Stimulated activated effector memory CD8-positive, alpha-beta T cell treated with anti-CD3 and anti-CD28 coated beads, Interleukin-12 subunit alpha, Interleukin-12 subunit beta, amount 100 ng/mL, for 72 hours (primary cell): ENCODE data around the gene LLPH.

Source experiments
- ATAC-seq: fragments of 150-1000 bp; cut with Tn5 transposase; 2 replicates; pipeline ENCODE4 v1.10.0; 2021
- DNase-seq, 2 donors: peaks; one replicate each; pipeline ENCODE4 v3.0.0; 2021 to 2022; ENCODE audit warnings: low spot score in 2 of 2
- H3K27ac Mint-ChIP-seq: one replicate; pipeline ENCODE4 v1.8.0; 2022; ENCODE audit warnings: mild to moderate bottlenecking, mixed read lengths
- H3K36me3 Mint-ChIP-seq: one replicate; pipeline ENCODE4 v1.8.0; 2022; ENCODE audit warnings: mild to moderate bottlenecking, mixed read lengths
- H3K4me1 Mint-ChIP-seq: one replicate; pipeline ENCODE4 v1.8.0; 2022; ENCODE audit warnings: mixed read lengths
- H3K4me3 Mint-ChIP-seq: one replicate; pipeline ENCODE4 v1.8.0; 2022; ENCODE audit warnings: mild to moderate bottlenecking, mixed read lengths
- H3K9me3 Mint-ChIP-seq: one replicate; pipeline ENCODE4 v1.8.0; 2022; ENCODE audit warnings: mixed read lengths

The LLPH gene

DNA sequence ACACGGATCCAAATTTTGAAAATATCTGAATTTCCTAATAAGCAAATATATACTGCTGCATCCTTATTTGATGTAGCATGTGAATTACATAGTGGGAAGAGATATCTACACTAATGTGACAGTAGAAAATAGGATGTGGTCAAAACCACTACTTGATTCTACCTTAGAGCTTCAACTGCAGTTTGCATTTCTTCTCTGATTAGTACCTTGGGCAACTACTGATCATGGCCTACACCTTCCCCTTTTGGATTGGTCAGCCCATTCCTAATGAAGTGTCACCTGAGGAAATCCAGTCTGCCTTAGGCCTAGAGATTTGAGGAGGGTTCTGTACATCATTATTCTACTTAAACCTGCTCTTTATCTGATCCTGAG, 10.7 kb downstream of the LLPH start:
- Mint-ChIP-seq H3K4me3 (no peak overlapping the region), H3K9me3 (no peaks in the 10 kb centered on the region), H3K27ac (no peak overlapping the region), H3K4me1 (peaks cover 13% of the 10 kb centered on the region), H3K36me3 (peaks cover 53% of the 10 kb centered on the region)
- DNase-seq = no peak
- ATAC-seq = no peak

DNA sequence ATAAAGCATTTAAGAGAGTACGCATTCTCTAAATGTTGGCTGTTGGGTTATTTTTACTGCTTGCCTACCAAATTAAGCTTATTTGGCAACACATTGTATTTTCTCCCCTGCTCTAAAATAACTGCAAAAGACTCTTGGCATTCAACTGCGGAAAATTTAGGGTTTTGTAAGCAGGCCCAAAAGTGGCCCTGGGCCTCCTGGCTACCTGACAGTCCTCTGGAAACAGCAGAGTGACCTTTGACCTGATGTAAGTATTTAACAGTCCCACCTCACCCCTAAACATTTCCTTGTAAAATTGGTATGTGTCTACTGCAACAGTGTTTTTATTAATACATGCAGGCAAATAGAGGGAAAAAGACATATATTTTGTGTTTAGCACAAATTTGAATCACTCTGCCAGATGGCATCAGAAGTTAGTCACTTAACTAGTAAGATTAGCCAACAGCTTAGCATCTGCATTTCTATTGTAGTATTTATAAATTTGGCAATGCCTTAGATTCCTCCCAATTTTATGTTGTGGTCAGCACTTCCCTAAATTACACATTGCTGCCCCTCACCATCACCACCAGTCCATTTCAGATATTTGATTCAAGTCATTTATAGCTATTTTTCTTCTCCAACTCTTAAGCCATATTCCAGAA, 11.2 kb downstream of the LLPH start:
- H3K36me3 Mint-ChIP-seq = peaks cover 48% of the 10 kb centered on the region
- no peak overlapping the region for H3K4me3 Mint-ChIP-seq
- ATAC-seq (no peak), DNase-seq (no peak)
- no peak overlapping the region for H3K27ac Mint-ChIP-seq
- H3K9me3 Mint-ChIP-seq = no peaks in the 10 kb centered on the region
- H3K4me1 Mint-ChIP-seq = peaks cover 8% of the 10 kb centered on the region

DNA sequence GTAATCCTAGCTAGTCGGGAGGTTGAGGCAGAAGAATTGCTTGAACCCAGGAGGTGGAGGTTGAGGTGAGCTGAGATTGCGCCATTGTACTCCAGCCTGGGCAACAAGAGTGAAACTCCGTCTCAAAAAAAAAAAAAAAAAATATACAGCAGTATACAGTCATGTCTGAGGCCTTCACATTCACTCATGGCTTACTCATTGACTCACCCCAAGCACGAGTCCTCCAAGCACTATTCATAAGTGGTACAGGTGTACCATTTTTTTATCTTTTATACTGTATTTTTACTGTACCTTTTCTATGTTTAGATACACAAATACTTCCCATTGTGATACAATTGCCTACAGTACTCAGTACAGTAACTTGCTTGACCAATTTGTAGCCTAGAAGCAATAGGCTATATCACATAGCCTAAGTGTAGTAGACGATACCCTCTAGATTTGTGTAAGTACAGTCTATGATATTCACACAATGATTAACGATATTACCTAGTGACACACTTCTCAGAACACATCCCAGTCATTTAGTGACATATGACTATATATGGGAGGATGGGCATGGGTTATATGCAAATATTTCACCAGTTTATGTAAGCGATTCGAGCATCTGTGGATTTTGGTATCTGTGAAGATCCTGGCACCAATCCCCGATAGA, 12.2 kb downstream of the LLPH start:
- ATAC-seq = peak; percentile 93
- no peak overlapping the region for H3K4me3 Mint-ChIP-seq
- DNase-seq = no peak

DNA sequence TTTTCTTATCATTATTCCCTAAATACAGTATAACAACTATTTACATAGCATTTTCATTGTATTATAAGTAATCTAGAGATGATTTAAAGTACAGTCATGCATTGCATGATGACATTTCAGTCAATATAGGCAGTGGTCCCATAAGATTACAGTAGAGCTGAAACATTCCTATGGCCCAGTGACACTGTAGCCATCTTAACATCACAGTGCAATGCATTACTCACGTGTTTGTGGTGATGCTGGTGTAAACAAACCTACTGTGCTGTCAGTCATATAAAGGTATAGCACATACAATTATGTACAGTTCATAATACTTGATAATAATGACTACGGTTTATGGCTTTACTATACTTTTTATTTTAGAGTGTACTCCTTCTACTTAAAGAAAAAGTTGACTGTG, 13.3 kb downstream of the LLPH start:
- H3K4me3 Mint-ChIP-seq = no peak overlapping the region

More for the DNA sequence above, 12.2 kb downstream of the LLPH start:
- Mint-ChIP-seq H3K4me1 (peaks cover 8% of the 10 kb centered on the region), H3K9me3 (no peaks in the 10 kb centered on the region), H3K36me3 (peaks cover 38% of the 10 kb centered on the region), H3K27ac (no peak overlapping the region)

DNA sequence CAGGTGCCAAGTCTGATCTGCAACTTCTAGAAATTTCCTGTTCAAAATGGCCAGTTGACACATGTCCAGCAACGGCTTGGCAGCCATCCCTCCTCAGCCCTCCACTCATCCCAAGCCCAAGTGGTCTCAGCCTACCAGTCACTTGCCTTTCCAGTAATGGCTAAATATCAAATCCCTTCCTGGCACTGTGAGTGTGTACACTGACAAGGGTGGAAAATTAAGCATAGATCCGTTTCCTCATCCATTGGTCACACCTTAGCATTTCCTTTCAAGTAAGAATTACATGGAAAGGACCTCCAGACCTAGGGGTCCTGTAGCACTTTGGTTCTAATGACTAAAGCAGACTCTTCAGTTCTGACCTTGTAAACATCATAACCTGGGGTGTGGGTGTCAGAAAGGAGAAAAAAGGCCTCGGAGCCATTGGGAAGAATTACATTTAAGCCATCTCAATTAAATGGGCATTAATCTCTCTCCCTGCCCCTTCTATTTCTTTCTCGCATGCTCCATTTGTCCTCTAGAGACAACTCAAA, 15.4 kb downstream of the LLPH start:
- Mint-ChIP-seq H3K27ac (no peak overlapping the region), H3K4me1 (peaks cover 5% of the 10 kb centered on the region), H3K9me3 (no peaks in the 10 kb centered on the region), H3K36me3 (peaks cover 7% of the 10 kb centered on the region), H3K4me3 (no peak overlapping the region)
- no peak for DNase-seq
- ATAC-seq = no peak

More for the DNA sequence above, 13.3 kb downstream of the LLPH start:
- H3K36me3 Mint-ChIP-seq = peaks cover 27% of the 10 kb centered on the region
- DNase-seq (no peak), ATAC-seq (no peak)
- no peaks in the 10 kb centered on the region for H3K9me3 Mint-ChIP-seq
- peaks cover 8% of the 10 kb centered on the region for H3K4me1 Mint-ChIP-seq
- H3K27ac Mint-ChIP-seq = no peak overlapping the region

DNA sequence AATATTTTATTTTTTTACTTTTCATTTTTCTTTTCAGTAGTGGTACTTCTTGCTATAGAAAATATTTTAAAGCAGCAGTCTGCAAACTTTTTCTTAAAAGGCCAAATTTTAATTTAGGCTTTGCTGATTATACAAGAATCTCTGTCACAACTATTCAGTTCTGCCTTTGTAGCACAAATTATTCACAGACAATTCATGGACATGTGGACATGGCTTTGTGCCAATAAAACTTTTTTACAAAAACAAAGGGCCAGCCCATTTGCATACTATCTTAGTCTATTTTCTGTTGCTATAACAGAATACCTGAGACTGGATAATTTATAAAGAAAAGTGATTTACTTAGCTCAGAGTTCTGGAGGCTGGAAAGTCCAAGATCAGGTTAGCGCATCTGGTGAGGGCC, 17.1 kb downstream of the LLPH start:
- H3K27ac Mint-ChIP-seq = no peak overlapping the region
- no peaks in the 10 kb centered on the region for H3K36me3 Mint-ChIP-seq
- no peak overlapping the region for H3K4me3 Mint-ChIP-seq
- H3K4me1 Mint-ChIP-seq = no peaks in the 10 kb centered on the region
- no peaks in the 10 kb centered on the region for H3K9me3 Mint-ChIP-seq
- no peak for ATAC-seq
- DNase-seq = no peak

DNA sequence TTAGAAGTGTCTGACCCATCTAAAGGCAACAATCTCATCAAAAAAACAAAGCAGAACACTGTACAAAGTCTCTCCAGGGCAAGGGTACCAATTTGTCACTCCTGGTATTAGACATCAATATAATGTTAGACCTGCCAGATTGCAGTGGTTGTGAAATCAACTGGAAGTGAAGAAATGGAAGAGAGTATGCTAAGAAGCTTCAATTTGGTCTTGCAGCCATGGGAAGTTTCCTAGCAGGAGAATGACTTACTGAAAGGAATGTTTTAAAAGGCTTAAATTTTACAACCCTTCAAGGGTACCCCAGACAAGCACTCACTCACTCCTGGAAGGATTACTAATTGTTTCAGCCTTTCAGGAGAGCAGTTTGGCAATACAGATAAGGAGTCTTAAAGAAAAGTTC, 18.9 kb downstream of the LLPH start:
- peaks cover 6% of the 10 kb centered on the region for H3K4me1 Mint-ChIP-seq
- no peak for DNase-seq
- no peak overlapping the region for H3K27ac Mint-ChIP-seq
- no peaks in the 10 kb centered on the region for H3K36me3 Mint-ChIP-seq
- no peaks in the 10 kb centered on the region for H3K9me3 Mint-ChIP-seq
- no peak for ATAC-seq
- H3K4me3 Mint-ChIP-seq = no peak overlapping the region

DNA sequence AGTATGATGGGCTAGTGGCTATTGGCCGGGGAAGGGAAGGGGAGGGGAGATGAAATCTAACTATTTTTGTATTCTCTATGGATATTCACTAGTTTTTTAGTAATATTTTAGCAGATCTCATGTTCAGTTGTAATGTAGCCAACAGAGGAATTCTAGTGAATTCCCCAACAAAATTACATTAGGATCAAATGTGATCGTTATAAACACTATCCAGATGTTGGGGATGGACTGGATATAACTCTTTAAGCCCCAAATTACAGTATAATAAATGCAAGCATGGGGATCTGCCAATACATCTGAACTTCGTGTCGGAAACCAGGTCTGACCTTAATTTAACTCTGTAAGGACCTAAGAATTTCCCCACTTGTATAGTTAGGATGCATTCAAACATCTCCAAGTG, 21.5 kb downstream of the LLPH start:
- no peaks in the 10 kb centered on the region for H3K9me3 Mint-ChIP-seq
- no peaks in the 10 kb centered on the region for H3K36me3 Mint-ChIP-seq
- ATAC-seq (no peak), DNase-seq (no peak)
- peaks cover 6% of the 10 kb centered on the region for H3K4me1 Mint-ChIP-seq
- H3K4me3 Mint-ChIP-seq = no peak overlapping the region
- H3K27ac Mint-ChIP-seq = no peak overlapping the region

DNA sequence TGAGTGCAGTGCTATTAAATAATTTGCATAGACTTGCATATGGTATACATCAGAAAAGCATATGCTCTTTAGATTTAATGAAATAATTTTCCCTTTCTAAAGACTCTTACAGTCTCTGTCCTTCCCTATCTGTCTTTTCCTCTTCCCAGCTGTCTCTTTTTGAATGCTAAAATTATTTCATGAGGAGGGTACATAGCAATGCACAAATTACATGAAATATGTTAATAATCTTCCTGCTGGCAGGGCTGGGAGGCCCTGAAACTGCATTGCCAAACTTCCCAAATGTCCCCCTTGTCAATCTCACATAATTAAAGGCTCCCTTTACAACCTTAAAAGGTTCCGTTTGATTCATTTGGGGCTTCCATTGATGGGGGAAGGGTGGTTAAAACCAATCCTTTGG, 22.2 kb downstream of the LLPH start:
- Mint-ChIP-seq H3K9me3 (no peaks in the 10 kb centered on the region), H3K4me1 (peaks cover 6% of the 10 kb centered on the region), H3K27ac (no peak overlapping the region), H3K36me3 (no peaks in the 10 kb centered on the region), H3K4me3 (no peak overlapping the region)
- ATAC-seq (no peak), DNase-seq (no peak)

DNA sequence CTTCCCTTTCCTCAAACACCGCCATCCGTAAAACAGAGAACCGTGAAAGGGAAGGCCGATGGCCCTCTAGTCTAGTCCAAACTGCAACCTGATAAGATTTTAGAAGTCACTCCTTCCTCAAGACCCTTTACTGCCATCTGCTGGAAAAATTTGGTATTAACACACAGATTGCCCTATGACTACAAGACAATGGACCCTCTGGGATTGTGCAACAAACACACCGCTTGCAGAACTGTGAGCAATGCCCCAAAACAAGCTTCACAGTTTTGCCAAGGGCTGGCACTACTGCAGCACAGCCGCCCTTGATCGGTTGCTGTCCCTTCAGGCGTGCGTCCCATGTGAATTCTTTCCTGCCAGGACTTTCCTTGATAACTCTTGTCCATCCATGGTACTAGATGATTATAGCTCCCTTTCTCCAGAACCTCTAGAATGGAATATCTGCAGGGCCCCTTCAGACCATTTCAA, 23.1 kb downstream of the LLPH start:
- H3K4me3 Mint-ChIP-seq = no peak overlapping the region
- DNase-seq = peak; percentile 53 to 78
- peaks cover 6% of the 10 kb centered on the region for H3K4me1 Mint-ChIP-seq
- no peaks in the 10 kb centered on the region for H3K36me3 Mint-ChIP-seq
- no peaks in the 10 kb centered on the region for H3K9me3 Mint-ChIP-seq
- no peak overlapping the region for H3K27ac Mint-ChIP-seq
- peak; percentile 77 for ATAC-seq

DNA sequence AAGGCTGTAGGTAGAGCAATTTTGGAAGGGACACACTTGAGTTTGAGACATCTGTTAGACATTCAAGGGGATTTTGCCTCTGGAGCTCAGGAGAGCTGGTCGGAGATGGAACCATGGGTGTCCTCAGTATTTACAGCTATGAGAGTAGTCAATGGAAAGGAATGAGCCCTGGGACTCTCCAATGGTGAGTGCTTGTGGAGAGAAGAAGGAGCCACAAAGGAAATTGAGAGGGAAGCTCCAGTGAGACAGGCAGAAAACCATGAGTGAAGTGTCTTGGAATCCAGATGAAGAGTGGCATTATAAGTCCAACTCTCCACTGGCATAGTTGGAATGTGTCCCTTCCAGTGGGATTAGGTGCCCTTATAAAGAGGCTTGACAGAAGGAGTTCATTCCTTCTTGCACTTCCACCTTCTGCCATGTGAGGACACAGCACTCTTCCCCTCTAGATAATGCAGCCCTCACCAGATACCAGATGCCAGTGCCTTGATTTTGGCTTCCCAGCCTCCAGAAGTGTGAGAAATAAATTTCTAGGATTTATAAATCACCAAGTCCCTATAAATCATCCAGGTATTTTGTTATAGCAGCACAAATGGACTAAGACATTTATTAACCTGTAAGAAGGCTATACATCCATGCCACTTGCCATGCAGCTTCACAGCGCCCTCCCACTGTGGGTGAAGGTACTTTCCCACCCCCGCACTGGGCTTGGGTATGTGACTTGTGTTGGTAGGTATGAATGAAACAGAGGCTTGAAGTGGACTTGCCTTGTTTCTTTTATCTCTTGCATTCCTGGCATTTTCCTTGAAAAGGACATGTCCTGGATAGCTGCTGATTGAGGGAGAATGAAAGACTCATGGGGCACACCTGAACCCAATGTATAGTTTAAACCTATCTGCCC, 27.3 kb downstream of the LLPH start:
- H3K36me3 Mint-ChIP-seq = no peaks in the 10 kb centered on the region
- H3K4me1 Mint-ChIP-seq = peaks cover 6% of the 10 kb centered on the region
- no peak overlapping the region for H3K27ac Mint-ChIP-seq
- ATAC-seq (no peak), DNase-seq (no peak)
- H3K4me3 Mint-ChIP-seq = no peak overlapping the region
- H3K9me3 Mint-ChIP-seq = no peaks in the 10 kb centered on the region

DNA sequence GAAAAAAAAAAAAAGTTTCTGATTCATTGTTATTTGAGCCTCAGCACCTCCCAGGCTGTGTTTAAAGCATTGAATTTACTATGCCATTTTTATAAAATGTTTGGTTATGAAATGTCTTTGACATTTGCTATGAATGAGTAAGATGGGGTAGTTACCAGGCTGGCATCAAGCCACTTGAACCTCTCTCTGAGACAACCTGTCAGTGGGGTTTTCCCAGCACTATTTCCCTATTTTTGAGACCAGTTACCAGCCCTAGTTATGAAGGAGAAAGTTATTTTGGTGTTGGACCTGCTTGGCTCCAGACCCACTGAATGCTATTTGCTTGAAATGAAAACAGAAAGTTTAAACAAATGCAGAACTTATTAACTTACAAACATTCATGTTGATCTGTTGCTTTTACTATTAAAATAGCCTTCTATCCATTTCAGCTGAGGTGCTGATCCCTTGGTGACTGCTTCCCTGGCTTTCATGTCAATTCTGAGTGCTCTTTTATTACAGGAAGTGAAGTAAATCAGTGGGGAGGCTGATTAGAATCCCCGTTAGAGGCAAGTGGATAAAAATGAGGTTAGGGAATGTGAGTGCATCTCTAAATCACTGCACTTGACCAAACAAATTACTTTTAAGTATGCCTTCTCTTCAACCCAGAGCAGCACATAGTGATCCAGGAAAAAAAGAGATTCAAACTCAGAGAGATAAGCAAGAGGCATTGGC, 37.8 kb downstream of the LLPH start:
- H3K27ac Mint-ChIP-seq = no peak overlapping the region
- no peaks in the 10 kb centered on the region for H3K36me3 Mint-ChIP-seq
- no peaks in the 10 kb centered on the region for H3K9me3 Mint-ChIP-seq
- no peak for DNase-seq
- H3K4me3 Mint-ChIP-seq = no peak overlapping the region
- H3K4me1 Mint-ChIP-seq = no peaks in the 10 kb centered on the region
- ATAC-seq = no peak

DNA sequence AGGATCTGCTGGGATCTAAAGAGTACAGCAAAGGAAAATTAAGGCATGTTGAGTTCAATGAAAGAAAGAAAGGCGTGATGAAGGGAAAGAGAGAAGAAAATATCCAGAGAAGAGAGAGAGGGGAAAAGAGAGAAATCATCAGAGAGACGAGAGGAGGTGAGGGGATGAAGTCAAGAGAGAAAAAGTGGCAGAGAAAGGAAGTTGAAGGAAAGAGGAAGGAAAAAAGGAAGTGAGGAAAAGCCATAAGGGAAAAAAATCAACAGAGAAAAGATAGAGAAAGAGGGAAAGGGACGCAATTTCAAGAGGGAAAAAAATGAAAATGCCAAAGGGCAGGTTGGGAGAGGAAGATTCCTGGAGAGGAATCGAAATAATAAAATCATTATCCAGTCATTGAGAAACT, 40.4 kb downstream of the LLPH start:
- H3K9me3 Mint-ChIP-seq = no peaks in the 10 kb centered on the region
- ATAC-seq (no peak), DNase-seq (no peak)
- H3K4me3 Mint-ChIP-seq = no peak overlapping the region
- no peaks in the 10 kb centered on the region for H3K36me3 Mint-ChIP-seq
- no peaks in the 10 kb centered on the region for H3K4me1 Mint-ChIP-seq
- H3K27ac Mint-ChIP-seq = no peak overlapping the region

DNA sequence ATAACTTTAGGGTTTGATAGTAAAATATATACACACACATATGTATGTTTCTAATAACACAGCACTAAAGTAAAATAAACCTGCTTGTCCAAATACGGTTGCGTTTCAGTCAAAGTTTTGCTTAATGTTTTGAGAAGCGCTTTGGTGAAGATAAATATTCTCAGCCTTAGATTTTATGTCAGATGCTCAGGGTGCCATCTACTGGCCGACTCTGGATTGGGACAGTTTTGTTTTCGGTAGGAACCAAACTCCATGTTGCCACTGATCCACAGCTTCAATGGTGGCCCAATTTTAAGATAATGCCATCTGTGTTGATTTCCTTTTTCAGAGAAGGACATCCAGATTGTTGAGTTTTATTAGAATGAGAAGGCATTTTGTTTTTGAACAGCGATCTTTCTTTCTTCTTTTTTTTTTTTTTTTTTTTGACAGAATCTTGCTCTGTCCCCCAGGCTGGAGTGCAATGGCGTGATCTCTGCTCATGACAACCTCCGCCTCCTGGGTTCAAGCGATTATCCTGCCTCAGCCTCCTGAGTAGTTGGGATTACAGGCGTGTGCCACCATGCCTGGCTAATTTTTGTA, 43.1 kb downstream of the LLPH start:
- no peak for ATAC-seq

DNA sequence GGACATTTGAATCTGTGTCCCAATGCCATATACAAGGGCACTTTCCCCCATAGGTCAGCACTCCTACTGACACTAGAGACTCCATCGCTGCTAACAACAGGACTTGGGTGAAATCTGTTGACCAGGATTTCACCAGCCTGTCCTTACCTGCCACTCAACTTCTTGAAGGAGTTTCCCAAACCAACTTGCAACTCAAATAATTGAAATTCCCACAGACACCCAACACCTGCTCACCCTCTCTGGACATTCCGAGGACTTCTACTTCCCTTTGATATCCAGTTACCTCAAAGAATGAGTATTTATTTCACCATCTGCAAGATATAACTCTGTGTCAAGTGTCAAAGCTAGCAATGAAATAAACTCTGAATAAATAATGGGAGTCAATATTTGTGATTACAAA, 44.6 kb downstream of the LLPH start:
- Mint-ChIP-seq H3K27ac (no peak overlapping the region), H3K9me3 (no peaks in the 10 kb centered on the region), H3K4me3 (no peak overlapping the region), H3K36me3 (no peaks in the 10 kb centered on the region), H3K4me1 (no peaks in the 10 kb centered on the region)
- no peak for DNase-seq
- ATAC-seq = no peak

More for the DNA sequence above, 43.1 kb downstream of the LLPH start:
- Mint-ChIP-seq H3K4me3 (no peak overlapping the region), H3K9me3 (no peaks in the 10 kb centered on the region), H3K36me3 (no peaks in the 10 kb centered on the region), H3K27ac (no peak overlapping the region), H3K4me1 (no peaks in the 10 kb centered on the region)
- DNase-seq = peak in 1 of 2 donors; percentile 60
